ENCODE measurements around the gene ST8SIA4.
"Not testable (repeated sequence)": the region's sequence is repeated elsewhere in the genome, so short reads cannot be mapped to it uniquely, and the experiment has no call there.

Gene ST8SIA4

DNA sequence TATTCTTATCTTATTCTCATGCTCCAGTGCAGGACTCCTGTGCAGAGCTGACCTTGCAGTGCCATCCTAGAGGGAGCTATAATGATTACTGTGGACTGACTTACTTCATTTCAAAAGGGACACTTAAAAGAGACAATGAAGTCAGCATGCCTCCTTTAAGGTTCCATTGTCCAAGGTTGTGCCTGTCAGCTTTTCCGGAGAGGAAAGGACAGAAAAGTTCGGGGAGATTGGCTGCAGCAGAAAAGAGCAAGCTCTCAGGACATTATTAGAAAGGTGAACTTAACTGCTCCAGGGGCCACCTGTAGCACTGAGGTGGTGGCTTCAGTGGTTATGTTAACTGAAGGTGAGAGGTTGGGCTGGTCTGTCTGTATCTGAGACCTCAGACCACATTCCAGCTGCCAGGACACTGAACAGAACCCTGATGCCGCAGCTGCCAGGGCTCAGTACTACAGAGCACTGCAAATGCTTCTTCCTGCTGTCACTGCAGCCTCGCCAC is 112.9 kb downstream of the ST8SIA4 start:
- Mint-ChIP-seq H3K27me3 (no peaks in the 10 kb centered on the region), H3K9me3 (peaks cover 11% of the 10 kb centered on the region), H3K36me3 (peaks cover 5% of the 10 kb centered on the region), H3K4me3 (no peak overlapping the region), H3K27ac (peak overlapping the region; percentile 54), H3K4me1 (peaks cover 26% of the 10 kb centered on the region)
- ATAC-seq, result no peak

DNA sequence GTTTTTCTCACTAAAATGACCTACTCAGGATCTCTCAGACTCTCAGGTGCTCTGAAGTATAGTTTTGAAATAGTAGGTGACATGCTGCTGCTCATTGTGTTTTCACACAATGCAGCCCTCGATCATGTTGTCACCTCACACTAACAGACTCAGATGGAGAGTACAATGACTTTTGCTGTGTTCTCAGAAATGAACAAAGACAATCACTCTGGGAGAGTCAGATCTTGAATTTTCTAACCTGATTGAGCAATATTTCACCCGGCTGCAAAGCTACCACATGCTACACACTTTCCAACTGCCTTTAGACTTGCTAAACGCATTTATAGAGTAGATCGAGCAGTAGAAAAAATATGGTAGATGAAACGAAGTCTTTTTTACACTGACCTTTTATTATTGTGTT is 113.4 kb downstream of the ST8SIA4 start:
- Mint-ChIP-seq H3K36me3 (peaks cover 6% of the 10 kb centered on the region), H3K4me3 (no peak overlapping the region), H3K4me1 (peaks cover 31% of the 10 kb centered on the region), H3K9me3 (peaks cover 12% of the 10 kb centered on the region), H3K27ac (no peak overlapping the region), H3K27me3 (no peaks in the 10 kb centered on the region)
- no peak for ATAC-seq

DNA sequence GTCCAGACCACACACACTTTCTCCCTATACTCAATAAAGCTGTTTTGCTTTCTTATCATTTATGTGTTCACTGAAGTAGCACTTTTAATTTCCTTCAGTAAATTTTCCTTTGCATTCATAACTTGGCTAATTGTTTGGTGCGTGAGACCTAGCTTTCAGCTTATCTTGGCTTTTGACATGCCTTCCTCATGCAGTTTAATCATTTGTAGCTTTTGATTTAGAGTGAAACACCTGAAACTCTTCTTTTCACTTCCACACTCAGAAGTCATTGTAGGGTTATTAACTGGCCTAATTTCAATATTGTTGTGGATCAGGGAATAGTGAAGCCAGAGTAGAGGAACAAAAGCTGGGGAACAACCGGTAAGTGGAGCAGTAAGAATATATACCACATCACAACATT is 114.7 kb downstream of the ST8SIA4 start:
- Mint-ChIP-seq H3K27me3 (no peaks in the 10 kb centered on the region), H3K27ac (no peak overlapping the region), H3K9me3 (peaks cover 10% of the 10 kb centered on the region)

DNA sequence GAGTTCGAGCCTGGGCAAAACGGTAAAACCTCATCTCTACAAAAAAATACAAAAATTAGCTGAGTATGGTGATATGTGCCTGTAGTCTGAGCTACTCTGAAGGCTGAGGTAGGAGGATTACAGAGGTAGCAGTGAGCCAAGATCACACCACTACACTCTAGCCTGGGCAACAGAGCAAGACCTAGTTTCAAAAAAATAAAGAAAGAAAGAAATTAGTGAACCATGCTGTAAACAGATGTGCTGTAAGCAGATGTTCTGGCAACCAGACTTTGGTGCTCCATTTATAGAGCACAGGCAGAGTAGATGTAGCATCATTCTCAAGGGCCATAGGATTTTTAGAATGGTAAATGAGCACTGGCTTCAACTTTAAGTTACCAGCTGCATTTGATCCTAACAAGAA is 115.4 kb downstream of the ST8SIA4 start:
- Mint-ChIP-seq H3K27me3 (no peaks in the 10 kb centered on the region), H3K4me3 (no peak overlapping the region), H3K27ac (no peak overlapping the region), H3K36me3 (peaks cover 5% of the 10 kb centered on the region), H3K4me1 (peaks cover 44% of the 10 kb centered on the region), H3K9me3 (peaks cover 6% of the 10 kb centered on the region)
- peak; percentile 31 for ATAC-seq

More for the DNA sequence above, 114.7 kb downstream of the ST8SIA4 start:
- no peak overlapping the region for H3K4me3 Mint-ChIP-seq
- H3K36me3 Mint-ChIP-seq, result peaks cover 5% of the 10 kb centered on the region
- H3K4me1 Mint-ChIP-seq, result peaks cover 44% of the 10 kb centered on the region
- no peak for ATAC-seq

DNA sequence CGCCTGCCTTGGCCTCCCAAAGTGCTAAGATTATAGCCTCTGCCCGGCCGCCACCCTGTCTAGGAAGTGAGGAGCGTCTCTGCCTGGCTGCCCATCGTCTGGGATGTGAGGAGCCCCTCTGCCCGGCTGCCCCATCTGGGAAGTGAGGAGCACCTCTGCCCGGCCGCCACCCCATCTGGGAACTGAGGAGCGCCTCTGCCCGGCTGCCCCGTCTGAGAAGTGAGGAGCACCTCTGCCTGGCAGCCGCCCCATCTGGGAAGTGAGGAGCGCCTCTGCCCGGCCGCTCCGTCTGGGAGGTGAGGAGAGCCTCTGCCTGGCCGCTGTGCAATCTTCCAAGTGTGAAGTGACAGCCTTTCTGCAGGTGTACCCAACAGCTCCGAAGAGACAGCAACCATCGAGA is 117.5 kb downstream of the ST8SIA4 start:
- ATAC-seq, H3K27me3 Mint-ChIP-seq, H3K36me3 Mint-ChIP-seq, H3K9me3 Mint-ChIP-seq, H3K4me3 Mint-ChIP-seq, H3K27ac Mint-ChIP-seq: not testable (repeated sequence)
- peaks cover 51% of the 10 kb centered on the region for H3K4me1 Mint-ChIP-seq

DNA sequence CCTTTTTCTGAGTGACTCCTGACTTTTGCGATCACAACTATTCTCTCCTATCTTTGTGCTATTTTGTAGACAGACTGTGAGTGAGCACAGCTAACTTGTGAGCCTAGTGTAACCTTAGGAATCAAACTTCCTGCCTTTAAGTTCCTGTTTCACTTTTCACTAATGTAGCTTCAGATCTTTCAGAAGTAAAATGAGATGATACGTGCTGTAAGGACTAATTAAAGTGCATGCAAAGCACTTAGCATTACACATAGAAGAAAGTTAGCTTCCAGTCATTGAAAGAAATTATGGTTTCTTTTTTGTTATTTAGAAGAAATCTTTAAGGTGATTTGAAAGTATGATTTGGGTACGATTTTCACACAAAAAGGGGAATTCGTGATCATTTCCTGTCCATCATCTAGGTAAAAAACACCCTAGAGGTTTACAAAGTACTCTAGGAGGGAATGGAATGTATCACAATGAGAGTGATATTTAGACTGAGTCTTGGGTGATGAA is 122.7 kb downstream of the ST8SIA4 start:
- no peaks in the 10 kb centered on the region for H3K27me3 Mint-ChIP-seq
- H3K9me3 Mint-ChIP-seq, result peaks cover 4% of the 10 kb centered on the region
- peak overlapping the region; percentile 90 for H3K27ac Mint-ChIP-seq
- H3K36me3 Mint-ChIP-seq, result peaks cover 5% of the 10 kb centered on the region
- peak; percentile 87 for ATAC-seq
- peaks cover 66% of the 10 kb centered on the region for H3K4me1 Mint-ChIP-seq
- peak overlapping the region; percentile 74 for H3K4me3 Mint-ChIP-seq

DNA sequence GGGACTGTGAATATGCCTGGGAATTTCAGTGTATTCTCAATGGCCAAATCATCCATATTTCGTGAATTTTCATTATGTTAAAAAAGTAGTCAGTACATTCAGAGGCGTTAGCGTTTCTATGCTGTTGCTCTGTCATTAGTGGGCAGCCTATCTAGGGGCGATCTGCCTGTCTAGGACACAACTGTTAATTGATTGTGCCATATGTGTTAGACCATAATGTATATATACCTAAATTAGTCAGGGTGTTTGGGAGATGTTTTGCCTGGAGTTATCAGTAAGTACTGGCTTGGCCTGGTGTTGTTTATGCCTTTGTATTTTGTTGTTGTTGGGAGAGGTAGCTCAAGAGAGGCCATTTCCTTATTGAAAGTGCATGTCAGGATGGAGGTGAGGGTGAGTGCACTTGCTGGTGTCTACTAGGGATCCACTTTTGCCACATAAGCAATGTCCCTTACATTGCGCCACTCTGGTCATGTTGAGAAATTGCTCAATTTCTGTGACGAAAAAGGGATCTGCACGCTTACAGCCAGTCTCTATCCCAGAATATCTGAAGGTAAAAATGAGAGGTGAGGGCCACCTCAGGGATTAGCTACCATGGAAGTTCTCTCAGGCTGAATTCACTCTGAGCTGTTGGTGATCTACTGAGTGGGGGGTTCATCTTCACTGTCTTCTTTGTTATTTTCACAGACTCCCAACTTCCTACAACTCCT is 123.3 kb downstream of the ST8SIA4 start:
- peak; percentile 44 for ATAC-seq
- Mint-ChIP-seq H3K27me3 (no peaks in the 10 kb centered on the region), H3K4me1 (peaks cover 66% of the 10 kb centered on the region), H3K27ac (peak overlapping the region; percentile 90), H3K9me3 (no peaks in the 10 kb centered on the region), H3K4me3 (peak overlapping the region; percentile 74), H3K36me3 (peaks cover under 1% of the 10 kb centered on the region)

DNA sequence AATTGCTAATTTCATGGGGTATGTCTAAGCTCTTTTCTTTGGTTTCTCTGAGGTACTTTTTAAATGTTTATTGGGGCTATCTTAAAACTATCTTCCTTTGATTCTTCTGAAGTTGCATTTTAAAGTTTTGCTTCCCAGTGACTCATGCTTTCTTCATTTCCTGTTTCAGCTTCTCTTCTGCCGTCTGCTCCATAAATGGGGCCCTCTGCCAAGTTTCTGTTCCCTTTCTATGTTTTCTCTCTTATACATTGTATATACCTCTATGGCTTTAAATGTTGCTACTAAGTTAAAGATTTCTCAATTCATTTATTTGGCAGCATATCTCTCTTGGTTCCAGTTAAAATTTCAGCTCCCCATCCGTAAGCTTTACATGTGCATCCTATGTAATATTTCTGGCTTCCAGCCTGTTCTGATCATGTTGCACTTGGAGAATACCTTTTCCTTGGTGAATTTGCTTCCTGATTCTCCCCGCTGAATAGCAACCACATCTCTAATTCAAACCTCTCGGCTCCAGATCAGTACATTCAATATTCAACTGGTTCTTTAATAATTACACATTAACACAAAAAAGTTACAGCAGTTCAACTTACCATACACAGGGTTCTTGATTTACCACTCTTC is 125.3 kb downstream of the ST8SIA4 start:
- Mint-ChIP-seq H3K4me1 (peaks cover 55% of the 10 kb centered on the region), H3K27me3 (no peaks in the 10 kb centered on the region), H3K4me3 (peak overlapping the region; percentile 30), H3K9me3 (no peaks in the 10 kb centered on the region), H3K27ac (peak overlapping the region; percentile 69), H3K36me3 (no peaks in the 10 kb centered on the region)
- ATAC-seq, result peak; percentile 89

DNA sequence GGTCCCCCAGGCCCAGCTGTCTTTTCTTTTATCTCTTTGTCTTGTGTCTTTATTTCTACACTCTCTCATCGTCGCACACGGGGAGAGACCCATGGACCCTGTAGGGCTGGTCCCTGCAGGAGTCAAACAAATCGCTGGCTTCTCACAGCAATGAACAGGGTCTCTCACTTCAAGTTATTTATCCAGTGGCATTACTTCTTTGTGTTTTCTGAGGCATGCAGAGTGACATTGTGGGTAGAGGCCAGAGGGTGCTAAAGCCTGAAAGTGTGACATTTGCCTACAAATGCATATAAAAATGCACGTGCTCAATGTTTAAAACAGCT is 127.6 kb downstream of the ST8SIA4 start:
- no peak for ATAC-seq
- no peaks in the 10 kb centered on the region for H3K27me3 Mint-ChIP-seq
- no peaks in the 10 kb centered on the region for H3K9me3 Mint-ChIP-seq
- H3K36me3 Mint-ChIP-seq, result no peaks in the 10 kb centered on the region
- H3K4me3 Mint-ChIP-seq, result peak overlapping the region; percentile 82
- H3K27ac Mint-ChIP-seq, result peak overlapping the region; percentile 89
- peaks cover 45% of the 10 kb centered on the region for H3K4me1 Mint-ChIP-seq

DNA sequence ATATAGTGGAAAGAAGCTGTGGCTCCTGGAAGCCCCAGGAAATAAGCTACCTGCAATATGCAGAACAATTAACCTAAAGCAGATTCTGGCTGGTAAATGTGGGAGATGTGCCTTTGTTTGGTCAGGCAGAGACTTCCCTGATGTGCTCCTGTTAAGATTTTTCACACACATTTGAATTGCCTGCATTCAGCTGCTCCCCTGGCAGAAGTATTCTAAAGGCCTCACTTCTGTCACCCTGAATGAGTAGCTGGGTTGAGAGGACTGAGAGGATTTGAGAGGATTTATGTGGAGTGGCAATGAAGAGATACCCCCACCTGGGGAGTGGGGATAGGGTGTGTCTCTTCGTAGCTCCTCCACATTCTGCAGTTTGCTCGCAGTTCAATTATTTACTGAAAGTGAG is 130.5 kb downstream of the ST8SIA4 start:
- Mint-ChIP-seq H3K4me3 (no peak overlapping the region), H3K27me3 (no peaks in the 10 kb centered on the region), H3K36me3 (no peaks in the 10 kb centered on the region), H3K27ac (no peak overlapping the region), H3K4me1 (peaks cover 22% of the 10 kb centered on the region), H3K9me3 (no peaks in the 10 kb centered on the region)
- no peak for ATAC-seq

DNA sequence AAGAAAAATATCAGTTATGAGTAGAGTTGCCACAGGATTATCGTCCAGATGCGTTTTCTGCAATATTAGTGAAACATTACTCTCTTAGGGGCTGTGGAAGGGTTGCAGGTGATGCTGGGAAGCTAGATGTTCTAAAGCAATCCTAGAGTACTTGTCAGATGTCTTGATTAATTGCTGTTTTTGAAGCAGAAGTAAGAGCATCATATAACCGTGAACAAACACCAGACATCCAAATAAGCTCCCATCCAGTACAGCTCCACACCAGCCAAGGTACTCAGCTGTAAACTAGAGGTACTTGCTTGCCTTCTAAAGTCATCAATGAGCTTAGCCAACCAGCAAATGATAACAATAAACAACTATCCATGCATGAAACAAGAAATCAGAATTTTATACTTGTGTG is 131.1 kb downstream of the ST8SIA4 start:
- no peaks in the 10 kb centered on the region for H3K9me3 Mint-ChIP-seq
- no peaks in the 10 kb centered on the region for H3K27me3 Mint-ChIP-seq
- H3K36me3 Mint-ChIP-seq, result no peaks in the 10 kb centered on the region
- peaks cover 19% of the 10 kb centered on the region for H3K4me1 Mint-ChIP-seq
- ATAC-seq, result no peak
- no peak overlapping the region for H3K4me3 Mint-ChIP-seq
- H3K27ac Mint-ChIP-seq, result no peak overlapping the region

DNA sequence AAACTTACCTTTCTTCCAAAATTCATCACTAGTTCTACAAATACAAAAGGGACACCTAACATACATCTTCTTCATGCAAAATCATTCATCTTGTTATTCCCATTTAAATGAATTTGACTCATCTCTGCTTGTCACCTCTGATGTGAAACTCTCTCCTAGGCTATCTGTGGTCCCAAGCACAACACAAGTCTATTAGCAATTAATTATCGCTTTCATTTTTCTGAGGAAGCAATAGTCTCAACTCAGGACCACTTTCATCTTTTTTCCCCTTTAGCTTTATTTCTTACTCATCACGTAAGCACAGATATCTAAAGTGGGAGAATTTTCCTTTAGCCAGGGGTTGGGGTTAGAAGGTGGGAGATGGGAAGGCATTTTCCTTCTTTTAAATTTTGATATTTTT is 131.9 kb downstream of the ST8SIA4 start:
- Mint-ChIP-seq H3K9me3 (no peaks in the 10 kb centered on the region), H3K4me1 (peaks cover 12% of the 10 kb centered on the region), H3K27ac (no peak overlapping the region), H3K27me3 (no peaks in the 10 kb centered on the region), H3K4me3 (no peak overlapping the region), H3K36me3 (no peaks in the 10 kb centered on the region)
- ATAC-seq, result no peak

DNA sequence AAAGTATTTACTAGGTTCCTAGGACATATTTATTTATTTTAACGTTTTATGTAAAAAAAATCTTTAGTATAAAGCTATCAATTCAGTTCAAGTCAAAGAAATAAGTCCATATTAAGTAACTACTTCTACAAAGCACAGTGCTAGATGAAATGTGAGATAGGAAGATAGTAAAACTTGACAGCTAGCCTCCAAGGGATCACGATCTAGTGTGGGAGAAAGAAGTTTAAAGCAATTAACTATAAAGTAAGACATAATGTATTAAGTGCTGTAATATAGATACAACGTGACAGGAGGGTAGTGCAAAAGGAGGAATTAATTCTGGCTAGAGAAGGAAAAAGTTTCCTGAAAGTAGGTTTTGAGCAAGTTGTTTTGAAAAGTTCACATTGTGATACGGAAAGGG is 134.9 kb downstream of the ST8SIA4 start:
- no peak overlapping the region for H3K4me3 Mint-ChIP-seq
- H3K27me3 Mint-ChIP-seq, result no peaks in the 10 kb centered on the region
- H3K36me3 Mint-ChIP-seq, result no peaks in the 10 kb centered on the region
- H3K27ac Mint-ChIP-seq, result no peak overlapping the region
- H3K4me1 Mint-ChIP-seq, result no peaks in the 10 kb centered on the region
- no peaks in the 10 kb centered on the region for H3K9me3 Mint-ChIP-seq
- ATAC-seq, result no peak

DNA sequence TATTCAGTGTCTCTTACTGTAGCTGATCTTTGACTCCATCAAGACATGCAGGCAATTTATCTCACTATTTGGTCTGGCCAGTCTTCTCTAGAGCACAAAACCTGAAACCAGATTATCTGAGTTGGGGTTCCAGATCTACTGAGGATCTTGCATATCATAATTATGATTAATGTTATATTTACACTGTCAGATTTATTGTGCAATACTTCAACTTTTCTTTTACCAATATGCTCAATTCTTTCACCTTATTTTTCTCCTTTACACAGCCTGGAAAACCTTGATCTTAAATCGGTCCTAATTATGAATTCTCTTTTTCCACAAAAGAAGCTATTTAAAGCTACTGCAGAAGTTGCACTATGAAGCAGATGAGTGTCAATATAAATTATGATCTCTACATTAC is 140.1 kb downstream of the ST8SIA4 start:
- Mint-ChIP-seq H3K27me3 (no peaks in the 10 kb centered on the region), H3K9me3 (no peaks in the 10 kb centered on the region), H3K27ac (no peak overlapping the region), H3K4me1 (no peaks in the 10 kb centered on the region), H3K36me3 (no peaks in the 10 kb centered on the region), H3K4me3 (no peak overlapping the region)
- ATAC-seq, result no peak

DNA sequence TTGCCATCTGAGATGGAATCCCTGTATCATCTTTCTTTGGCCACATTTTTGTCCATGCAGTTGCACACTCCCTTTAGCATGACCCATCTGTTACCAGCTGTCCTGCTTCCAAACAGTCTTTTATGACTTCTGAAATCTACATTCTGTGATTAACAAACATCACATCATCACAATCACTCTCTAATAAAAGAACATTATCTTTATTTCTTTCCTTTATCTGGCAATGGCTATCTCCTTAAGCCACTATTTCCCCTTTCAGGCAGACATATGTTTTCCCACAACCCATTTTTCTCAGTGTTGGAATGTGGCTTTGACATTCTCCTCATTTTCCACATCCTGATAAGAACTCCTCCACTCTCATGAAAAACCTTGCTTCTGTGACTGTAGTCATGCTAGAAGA is 141.0 kb downstream of the ST8SIA4 start:
- Mint-ChIP-seq H3K4me1 (no peaks in the 10 kb centered on the region), H3K27me3 (no peaks in the 10 kb centered on the region), H3K4me3 (no peak overlapping the region), H3K36me3 (no peaks in the 10 kb centered on the region), H3K27ac (no peak overlapping the region), H3K9me3 (no peaks in the 10 kb centered on the region)
- no peak for ATAC-seq

DNA sequence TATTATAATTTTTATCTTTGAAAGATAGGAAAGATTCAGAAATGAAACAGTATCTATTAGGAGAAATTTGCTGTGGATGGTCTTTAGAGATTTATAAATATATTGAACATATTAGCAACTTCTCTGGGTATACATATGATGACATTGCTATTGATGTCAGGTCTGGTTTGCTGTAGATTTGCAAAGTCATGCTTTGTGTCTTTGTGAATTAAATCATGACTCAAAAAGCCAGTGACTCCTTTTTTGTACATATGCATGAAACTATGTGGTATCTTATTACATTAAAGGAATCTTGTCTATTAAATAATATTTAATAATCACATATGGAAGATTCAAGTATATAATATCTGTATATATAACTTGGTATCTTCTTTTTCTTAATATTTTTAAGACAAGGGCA is 141.9 kb downstream of the ST8SIA4 start:
- H3K36me3 Mint-ChIP-seq, result no peaks in the 10 kb centered on the region
- no peaks in the 10 kb centered on the region for H3K27me3 Mint-ChIP-seq
- H3K9me3 Mint-ChIP-seq, result no peaks in the 10 kb centered on the region
- no peak for ATAC-seq
- no peak overlapping the region for H3K27ac Mint-ChIP-seq
- no peak overlapping the region for H3K4me3 Mint-ChIP-seq
- H3K4me1 Mint-ChIP-seq, result no peaks in the 10 kb centered on the region
